Vagina (tissue), 2 donors: Measurements from ENCODE around the gene SLC23A1. TPM values are rescaled to one million over a fixed set of nuclear protein-coding genes. Genes with fewer than 3 reads are reported as not detected.

ENCODE experiments used
- DNase-seq, 2 donors: peaks; one replicate each; pipeline ENCODE4 v3.0.0-alpha.2; 2017; ENCODE audit errors: extremely low spot score in 2 of 2
- H3K27ac ChIP-seq: fragments of 200-600 bp; sonication (generic); one replicate; pipeline ENCODE4 v1.5.1; 2019
- H3K27me3 ChIP-seq: fragments of 200-600 bp; sonication (generic); one replicate; pipeline ENCODE4 v1.5.1; 2019
- H3K36me3 ChIP-seq, 2 donors: fragments of 200-600 bp; sonication (generic); one replicate each; pipeline ENCODE4 v1.5.1; 2017 to 2019
- H3K4me1 ChIP-seq: fragments of 200-600 bp; sonication (generic); one replicate; pipeline ENCODE4 v1.5.1; 2019
- H3K4me3 ChIP-seq, 2 donors: fragments of 200-600 bp; sonication (generic); 1 replicate in 1 of 2; 2 replicates in 1 of 2; pipeline ENCODE4 v1.5.1; 2016 to 2019
- H3K9me3 ChIP-seq: fragments of 200-600 bp; sonication (generic); one replicate; pipeline ENCODE4 v1.5.1; 2019
- POLR2A ChIP-seq, 2 donors: fragments of 450-650 bp; IDR thresholded peaks; one replicate each; pipeline ENCODE4 v1.6.1; 2017; ENCODE audit warnings: antibody characterized with exemption in 2 of 2, mild to moderate bottlenecking in 2 of 2, moderate library complexity in 2 of 2
- POLR2AphosphoS5 ChIP-seq, 2 donors: sonication (generic); formaldehyde crosslinking; IDR thresholded peaks; one replicate each; pipeline ENCODE4 v1.9.0; 2017; ENCODE audit warnings: antibody characterized with exemption in 2 of 2, mild to moderate bottlenecking in 2 of 2, low read depth in 1 of 2; ENCODE audit not compliant: insufficient read depth in 1 of 2
- intact Hi-C: fragments of 100-400 bp; cut with DNase I; formaldehyde crosslinking; loops from one replicate; pipeline ENCODE4 v1.15.1; 2023
- total RNA-seq: library from RNA; depleted of rRNA; stranded (reverse); fragments of >200 nt; gene quantifications from one replicate; pipeline ENCODE4 v1.2.3, GENCODE V29; 2016
- TF ChIP-seq, protein P1 (sequence below), 3 experiments: fragments of 450-650 bp in 2 of 3; fragments of 200-600 bp in 1 of 3; sonication (generic) in 1 of 3; IDR thresholded peaks; one replicate each; pipeline ENCODE4 v1.5.1; 2017 to 2019; ENCODE audit warnings: antibody characterized with exemption in 3 of 3, mild to moderate bottlenecking in 2 of 3, moderate library complexity in 2 of 3

The SLC23A1 gene
- total RNA-seq, 1 donor from 2014 or later, result not detected

DNA sequence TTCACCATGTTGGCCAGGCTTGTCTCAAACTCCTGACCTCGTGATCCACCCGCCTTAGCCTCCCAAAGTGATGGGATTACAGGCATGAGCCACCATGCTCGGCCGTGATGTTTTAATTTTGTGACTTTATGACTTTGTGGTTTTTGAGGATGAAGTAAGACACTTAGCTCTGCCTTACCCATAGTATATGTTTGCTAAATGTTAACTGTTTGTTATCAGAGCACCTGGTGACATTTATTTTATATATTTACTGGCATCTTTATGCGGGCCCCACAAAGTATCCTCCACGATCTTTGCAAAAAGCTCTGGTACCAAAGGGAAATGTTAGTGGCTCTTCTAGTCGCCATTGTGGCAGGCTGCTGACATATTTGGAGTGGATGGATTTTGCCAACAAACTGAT is 6.7 kb downstream of the SLC23A1 start:
- Histone ChIP-seq H3K27ac (no peak overlapping the region), H3K27me3 (no peaks in the 10 kb centered on the region), H3K4me3 (no peak overlapping the region), H3K4me1 (peaks cover 5% of the 10 kb centered on the region), H3K9me3 (no peaks in the 10 kb centered on the region), H3K36me3 (peaks cover 0 to 13% of the 10 kb centered on the region in 2 donors)
- intact Hi-C loops, result no loop called here
- TF ChIP-seq, protein P1, sequence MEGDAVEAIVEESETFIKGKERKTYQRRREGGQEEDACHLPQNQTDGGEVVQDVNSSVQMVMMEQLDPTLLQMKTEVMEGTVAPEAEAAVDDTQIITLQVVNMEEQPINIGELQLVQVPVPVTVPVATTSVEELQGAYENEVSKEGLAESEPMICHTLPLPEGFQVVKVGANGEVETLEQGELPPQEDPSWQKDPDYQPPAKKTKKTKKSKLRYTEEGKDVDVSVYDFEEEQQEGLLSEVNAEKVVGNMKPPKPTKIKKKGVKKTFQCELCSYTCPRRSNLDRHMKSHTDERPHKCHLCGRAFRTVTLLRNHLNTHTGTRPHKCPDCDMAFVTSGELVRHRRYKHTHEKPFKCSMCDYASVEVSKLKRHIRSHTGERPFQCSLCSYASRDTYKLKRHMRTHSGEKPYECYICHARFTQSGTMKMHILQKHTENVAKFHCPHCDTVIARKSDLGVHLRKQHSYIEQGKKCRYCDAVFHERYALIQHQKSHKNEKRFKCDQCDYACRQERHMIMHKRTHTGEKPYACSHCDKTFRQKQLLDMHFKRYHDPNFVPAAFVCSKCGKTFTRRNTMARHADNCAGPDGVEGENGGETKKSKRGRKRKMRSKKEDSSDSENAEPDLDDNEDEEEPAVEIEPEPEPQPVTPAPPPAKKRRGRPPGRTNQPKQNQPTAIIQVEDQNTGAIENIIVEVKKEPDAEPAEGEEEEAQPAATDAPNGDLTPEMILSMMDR (IDR thresholded peaks at IDR 0.05), result no peak
- no peak for TF ChIP-seq POLR2A (IDR thresholded peaks at IDR 0.05)
- no peak for TF ChIP-seq POLR2AphosphoS5 (IDR thresholded peaks at IDR 0.05; ENCODE audit: insufficient read depth in 1 of 2, low read depth in 1 of 2)
- no peak for DNase-seq

DNA sequence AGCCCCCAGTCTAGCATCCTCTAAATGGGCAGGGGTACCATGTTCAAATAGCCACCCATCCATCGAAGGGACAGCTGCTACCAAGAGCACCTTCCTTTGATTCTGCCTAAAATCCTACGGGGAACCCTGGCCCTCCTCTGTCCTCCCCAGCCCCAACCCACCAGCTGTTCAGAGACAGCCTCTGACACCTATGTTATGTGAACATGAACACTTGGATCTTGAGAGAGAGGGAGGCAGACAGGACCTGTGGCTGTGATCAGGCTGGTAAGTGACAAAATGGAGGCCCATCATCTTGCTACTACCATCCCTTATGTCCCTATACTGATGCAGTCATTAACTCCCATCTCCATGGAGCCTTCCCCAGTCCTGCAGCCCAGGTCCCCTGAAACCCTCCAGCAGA is 8.2 kb downstream of the SLC23A1 start:
- H3K36me3 ChIP-seq, result peaks cover 0 to 24% of the 10 kb centered on the region in 2 donors
- no peak for DNase-seq
- peaks cover 5% of the 10 kb centered on the region for H3K4me1 ChIP-seq
- H3K9me3 ChIP-seq, result no peaks in the 10 kb centered on the region
- H3K27me3 ChIP-seq, result no peaks in the 10 kb centered on the region
- H3K4me3 ChIP-seq, result no peak overlapping the region
- TF ChIP-seq POLR2A (IDR thresholded peaks at IDR 0.05), result no peak
- TF ChIP-seq, protein P1 (IDR thresholded peaks at IDR 0.05), result no peak
- no peak overlapping the region for H3K27ac ChIP-seq
- intact Hi-C loops, result no loop called here

DNA sequence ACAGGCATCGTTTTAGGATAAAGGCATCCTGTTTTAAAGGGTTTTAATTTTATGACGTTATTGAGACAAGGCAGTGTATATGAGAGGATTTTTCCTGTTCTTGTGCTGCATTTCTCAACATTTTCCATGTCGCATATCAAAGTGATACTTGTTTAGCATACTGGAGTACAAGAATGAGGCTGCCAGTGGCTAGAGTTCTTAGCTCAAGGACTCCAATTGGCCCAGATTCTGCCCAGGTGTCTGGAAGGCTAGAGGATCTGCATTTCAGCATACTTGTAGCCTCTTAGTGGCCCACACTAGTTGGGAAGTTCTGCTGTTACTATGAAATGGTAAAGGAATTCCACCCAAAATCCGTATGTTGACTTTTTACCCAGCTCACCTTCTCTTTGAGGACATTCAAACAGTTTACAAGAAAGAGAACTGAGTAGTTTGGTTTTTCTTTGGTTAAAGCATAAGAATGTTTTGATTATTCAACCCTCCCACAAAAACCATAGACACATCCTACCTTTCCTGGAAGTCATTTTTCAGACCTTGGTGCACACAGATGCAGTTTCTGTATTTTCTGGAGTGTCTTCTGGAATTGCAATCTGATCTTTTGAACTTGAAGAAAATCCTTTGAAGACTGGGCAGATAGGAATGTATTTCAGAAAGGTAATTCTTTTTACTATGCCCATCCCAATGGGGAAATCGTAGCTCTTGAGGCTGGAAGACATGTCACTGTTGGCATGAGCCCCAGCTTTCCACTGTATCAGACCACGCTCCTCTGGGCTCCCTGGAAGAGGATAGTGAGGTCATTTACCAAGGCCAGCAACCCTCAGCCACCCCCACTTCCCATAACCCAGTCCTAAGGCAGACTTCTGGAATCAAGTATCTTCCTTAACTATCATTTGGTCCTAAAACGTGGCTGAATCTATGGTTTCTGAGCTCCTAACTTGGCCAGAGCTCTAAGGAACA is 11.3 kb downstream of the SLC23A1 start:
- H3K36me3 ChIP-seq, result peaks cover 0 to 49% of the 10 kb centered on the region in 2 donors
- no peak for DNase-seq
- no peak for TF ChIP-seq POLR2AphosphoS5 (IDR thresholded peaks at IDR 0.05; ENCODE audit: insufficient read depth in 1 of 2, low read depth in 1 of 2)
- TF ChIP-seq, protein P1 (IDR thresholded peaks at IDR 0.05), result no peak
- TF ChIP-seq POLR2A (IDR thresholded peaks at IDR 0.05), result no peak

DNA sequence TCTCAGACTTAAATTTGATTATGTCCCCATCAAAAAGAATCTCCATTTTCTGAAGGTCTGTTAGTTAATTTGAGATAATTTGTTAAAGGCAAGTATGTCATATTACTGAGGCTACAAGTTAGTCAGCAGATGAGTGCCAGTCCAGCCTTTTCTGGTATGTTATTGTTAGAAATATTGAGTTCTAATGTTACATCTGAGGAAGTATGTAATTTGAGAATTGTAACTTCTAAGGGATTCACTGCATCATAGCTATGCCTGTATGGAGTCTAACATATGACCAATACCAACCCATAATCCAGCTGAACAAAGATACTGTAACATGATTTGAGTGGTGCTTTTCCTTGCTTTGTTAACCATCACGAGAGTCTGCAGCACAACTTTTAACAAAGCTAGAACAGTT is 13.9 kb downstream of the SLC23A1 start:
- Histone ChIP-seq H3K4me1 (peaks cover 5% of the 10 kb centered on the region), H3K27ac (no peak overlapping the region), H3K36me3 (peaks cover 5 to 72% of the 10 kb centered on the region in 2 donors), H3K27me3 (no peaks in the 10 kb centered on the region), H3K9me3 (no peaks in the 10 kb centered on the region), H3K4me3 (no peak overlapping the region)
- intact Hi-C loops, result no loop called here
- DNase-seq, result no peak
- TF ChIP-seq, protein P1 (IDR thresholded peaks at IDR 0.05), result no peak
- TF ChIP-seq POLR2A (IDR thresholded peaks at IDR 0.05) (no peak), POLR2AphosphoS5 (IDR thresholded peaks at IDR 0.05; ENCODE audit: insufficient read depth in 1 of 2, low read depth in 1 of 2) (no peak)

More for the DNA sequence above, 11.3 kb downstream of the SLC23A1 start:
- no peak overlapping the region for H3K27ac ChIP-seq
- H3K27me3 ChIP-seq, result no peaks in the 10 kb centered on the region
- intact Hi-C loops, result no loop called here
- H3K4me1 ChIP-seq, result peaks cover 5% of the 10 kb centered on the region
- no peaks in the 10 kb centered on the region for H3K9me3 ChIP-seq
- no peak overlapping the region for H3K4me3 ChIP-seq

DNA sequence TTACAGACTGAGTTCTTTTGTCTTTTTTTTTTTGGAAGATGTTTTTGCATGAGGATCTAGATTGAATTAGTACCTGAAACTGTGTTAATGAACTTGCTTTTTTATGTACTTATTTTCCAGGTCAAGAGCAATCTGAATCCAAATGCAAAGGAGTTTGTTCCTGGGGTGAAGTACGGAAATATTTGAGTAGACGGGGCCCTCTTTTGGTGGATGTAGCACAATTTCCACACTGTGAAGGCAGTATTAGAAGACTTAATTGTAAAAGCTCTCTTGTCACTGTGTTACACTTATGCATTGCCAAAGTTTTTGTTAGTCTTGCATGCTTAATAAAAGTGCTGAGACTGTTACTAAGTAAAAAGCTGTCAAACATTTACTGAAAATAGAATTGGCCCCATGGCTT is 14.5 kb downstream of the SLC23A1 start:
- Histone ChIP-seq H3K27me3 (no peaks in the 10 kb centered on the region), H3K4me3 (no peak overlapping the region), H3K9me3 (no peaks in the 10 kb centered on the region), H3K36me3 (peaks cover 5 to 76% of the 10 kb centered on the region in 2 donors), H3K27ac (no peak overlapping the region), H3K4me1 (peaks cover 2% of the 10 kb centered on the region)
- intact Hi-C loops, result no loop called here
- no peak for DNase-seq
- no peak for TF ChIP-seq POLR2A (IDR thresholded peaks at IDR 0.05)
